CD4-positive, alpha-beta T cell treated with Interleukin-2 at 100 ng/mL for 4 hours (primary cell): ENCODE results near the gene SH2D3C.

Experiments
- DNase-seq: peaks from one replicate; pipeline ENCODE4 v3.0.0-alpha.2; 2020; ENCODE audit warnings: low spot score

Gene SH2D3C

GRCh38 chr9:127808347-127809001, 30.0 kb upstream of the SH2D3C start:
- DNase-seq: no peak

DNA sequence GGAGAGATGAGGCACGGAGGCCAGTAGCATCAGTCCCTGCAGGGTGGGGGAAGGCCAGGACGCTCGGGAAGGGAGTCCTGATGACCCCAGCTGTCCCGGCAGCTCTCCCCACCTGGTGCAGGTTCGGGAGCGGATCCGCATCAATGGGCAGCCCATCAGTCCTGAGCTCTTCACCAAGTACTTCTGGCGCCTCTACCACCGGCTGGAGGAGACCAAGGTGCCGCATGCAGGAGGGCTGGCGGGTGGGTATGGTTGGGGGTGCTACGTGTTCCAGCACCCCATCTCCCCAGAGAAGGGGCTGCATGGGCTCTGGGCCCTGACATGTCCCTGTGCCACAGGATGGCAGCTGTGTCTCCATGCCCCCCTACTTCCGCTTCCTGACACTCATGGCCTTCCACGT, 28.4 kb upstream of the SH2D3C start:
- DNase-seq: no peak

GRCh38 chr9:127805620-127806019, 27.2 kb upstream of the SH2D3C start:
- DNase-seq: peak; percentile 39

GRCh38 chr9:127803507-127804352, 25.3 kb upstream of the SH2D3C start:
- no peak for DNase-seq

GRCh38 chr9:127802576-127803443, 24.3 kb upstream of the SH2D3C start, which contains the start of gene FPGS:
TSS of gene FPGS (plus strand) at chr9:127802882. CDS start at chr9:127802925, 43 bp downstream.
- DNase-seq: peak; percentile 81

DNA sequence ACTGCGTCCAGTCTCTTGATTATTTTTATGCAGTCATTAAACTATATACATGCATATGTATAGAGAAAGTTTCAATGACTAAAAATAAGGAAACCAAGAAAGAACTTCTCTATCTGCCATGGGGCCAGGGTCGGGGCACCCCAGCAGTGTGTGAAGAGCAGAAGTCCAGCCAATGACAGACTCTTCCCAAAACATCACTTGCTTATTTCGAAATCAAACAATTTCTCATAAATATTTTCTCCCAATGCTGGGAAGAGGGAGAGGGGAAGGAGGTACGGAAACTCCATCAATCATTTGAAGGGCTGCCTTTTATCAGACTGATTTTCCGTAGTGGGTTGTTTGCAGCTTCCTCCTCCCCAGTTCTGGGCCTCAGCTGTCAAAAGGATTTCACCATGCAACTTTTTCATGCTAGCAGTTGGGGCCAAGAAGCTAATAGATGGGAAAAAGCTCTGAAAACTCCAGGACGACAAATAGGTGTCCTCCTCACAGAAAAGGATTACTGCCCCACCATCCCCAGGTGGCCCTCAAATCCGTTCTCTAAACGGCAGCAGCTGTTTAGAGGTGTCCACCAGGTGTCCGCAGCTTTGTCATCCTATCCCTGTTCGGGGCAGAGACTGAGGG, 23.6 kb upstream of the SH2D3C start:
- no peak for DNase-seq

DNA sequence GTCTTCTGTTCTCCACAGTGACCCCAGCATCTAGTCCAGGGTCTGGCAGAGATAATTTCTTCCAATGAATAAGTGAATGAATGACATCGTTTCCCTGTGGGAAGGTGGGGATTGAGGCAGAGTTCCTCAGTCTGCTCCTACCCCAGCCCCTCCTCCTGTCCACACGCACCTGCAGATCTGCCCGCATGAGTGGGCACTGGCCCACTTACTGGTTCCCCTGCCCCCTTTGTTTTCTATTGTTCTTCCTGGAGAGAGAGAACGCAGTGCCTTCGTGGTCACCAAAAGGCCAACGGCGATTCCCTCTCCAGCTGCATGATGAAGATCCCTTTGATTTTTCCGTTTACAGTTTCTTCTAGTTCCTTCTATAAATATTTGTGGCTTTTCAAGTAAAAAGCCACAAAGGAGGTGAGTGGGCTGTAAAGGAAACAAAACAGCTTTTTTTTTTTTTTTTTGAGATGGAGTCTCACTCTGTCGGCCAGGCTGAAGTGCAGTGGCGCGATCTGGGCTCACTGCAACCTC, 18.4 kb upstream of the SH2D3C start:
- no peak for DNase-seq

DNA sequence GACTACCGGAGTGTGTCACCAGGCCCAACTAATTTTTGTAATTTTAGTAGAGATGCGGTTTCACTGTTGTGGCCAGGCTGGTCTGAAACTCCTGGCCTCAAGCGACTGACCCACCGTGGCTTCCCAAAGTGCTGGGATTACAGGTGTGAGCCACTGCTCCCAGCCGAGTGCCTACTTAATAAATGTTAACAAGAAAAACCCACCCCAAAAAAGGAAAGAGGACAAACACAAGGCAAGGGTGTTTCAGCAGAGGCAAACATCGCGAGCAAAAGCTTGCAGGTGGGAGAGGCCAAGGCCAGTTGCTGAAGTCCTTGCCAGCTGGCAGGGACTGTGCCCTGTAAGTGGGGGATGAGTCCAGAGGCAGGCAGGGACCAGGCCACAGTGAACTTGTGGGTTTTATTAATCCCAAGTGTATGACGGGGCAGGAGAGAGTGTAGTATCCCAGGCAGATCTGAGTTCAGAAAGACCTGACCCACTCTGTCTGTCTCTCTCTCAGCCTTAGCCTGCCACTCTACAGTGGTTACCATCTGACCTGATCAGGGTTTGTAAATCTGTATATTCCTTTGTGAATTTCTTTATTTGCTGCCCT, 17.9 kb upstream of the SH2D3C start:
- DNase-seq: no peak

DNA sequence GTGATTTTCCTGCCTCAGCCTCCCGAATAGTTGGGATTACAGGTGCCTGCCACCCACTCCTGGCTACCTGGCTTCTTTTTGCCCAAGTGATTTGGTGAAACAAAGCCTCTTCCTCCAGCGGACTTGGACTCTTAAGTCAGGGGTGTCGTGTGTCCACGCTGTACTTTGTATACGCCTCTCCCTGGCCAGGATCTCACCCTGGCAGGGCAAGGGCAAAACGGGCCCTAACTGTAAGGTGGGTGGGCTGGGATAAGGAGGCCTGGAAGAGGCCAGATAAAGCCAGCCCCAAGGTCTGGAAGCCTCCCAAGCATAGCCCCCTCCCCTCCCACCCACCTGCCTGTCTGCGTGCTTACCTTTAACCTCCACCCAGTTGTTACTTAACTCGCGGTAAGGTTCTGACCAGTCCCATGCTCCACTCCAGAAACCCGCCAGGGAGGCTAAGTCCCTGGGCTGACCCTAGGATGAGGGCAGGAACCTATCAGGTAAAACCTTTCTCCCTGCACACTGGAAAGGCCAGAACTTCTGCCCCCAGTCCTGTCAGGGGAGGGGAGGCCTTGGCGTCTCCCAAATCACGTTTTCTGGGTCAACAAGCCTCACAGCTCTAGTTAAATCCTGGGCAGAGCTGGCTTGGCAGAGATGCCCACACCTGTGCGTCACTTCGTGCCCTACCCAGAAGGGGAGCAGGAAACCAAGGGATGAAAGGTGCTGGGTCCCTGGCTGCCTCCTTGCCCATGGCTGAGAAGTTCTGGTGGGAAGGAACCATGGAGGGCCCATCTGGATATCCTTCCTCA, 15.7 kb upstream of the SH2D3C start:
- no peak for DNase-seq

- no peak for DNase-seq
These were observed 14.7 kb upstream of the SH2D3C start for GRCh38 chr9:127793093-127793708.

GRCh38 chr9:127792417-127793031, 14.1 kb upstream of the SH2D3C start:
- DNase-seq: no peak

GRCh38 chr9:127791085-127791484, 12.6 kb upstream of the SH2D3C start:
- no peak for DNase-seq

DNA sequence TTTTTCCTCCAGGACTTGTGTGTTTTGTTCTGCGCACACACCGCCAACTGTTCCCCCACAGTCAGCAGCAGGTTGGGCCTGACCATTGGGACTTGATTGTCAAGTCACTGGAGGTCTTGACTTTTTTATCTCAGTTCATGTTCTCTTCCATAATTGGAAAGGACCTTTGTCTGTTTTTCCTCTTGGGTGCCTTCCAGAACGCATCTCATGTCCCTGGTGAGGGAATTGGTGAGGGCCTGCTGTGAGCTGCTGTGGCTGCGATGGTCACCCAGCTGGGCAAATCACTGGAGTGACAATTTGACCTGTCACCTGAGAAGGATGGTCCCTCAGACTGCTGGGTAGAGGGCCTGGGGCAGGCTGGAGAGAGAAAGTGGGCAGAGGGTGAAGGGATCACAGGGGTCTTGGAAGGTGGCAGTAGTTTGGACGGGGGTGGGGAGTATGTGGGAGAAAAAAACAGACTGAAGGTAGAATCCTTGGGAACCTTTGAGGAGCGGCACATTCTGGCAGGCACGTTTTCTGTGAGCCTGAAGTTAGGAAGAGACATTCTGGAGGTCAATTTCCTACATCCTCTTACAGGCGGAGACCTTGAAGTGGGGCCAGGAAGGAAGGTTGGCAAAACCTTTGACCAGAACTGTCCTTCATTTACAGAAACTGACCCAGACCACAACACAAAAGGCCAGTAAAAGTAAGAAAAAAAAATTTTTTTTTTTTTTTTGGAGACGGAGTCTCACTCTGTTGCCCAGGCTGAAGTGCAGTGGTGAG, 11.8 kb upstream of the SH2D3C start:
- DNase-seq: no peak

GRCh38 chr9:127789179-127789578, 10.7 kb upstream of the SH2D3C start:
- no peak for DNase-seq

GRCh38 chr9:127788337-127789011, 10.0 kb upstream of the SH2D3C start:
- no peak for DNase-seq

DNA sequence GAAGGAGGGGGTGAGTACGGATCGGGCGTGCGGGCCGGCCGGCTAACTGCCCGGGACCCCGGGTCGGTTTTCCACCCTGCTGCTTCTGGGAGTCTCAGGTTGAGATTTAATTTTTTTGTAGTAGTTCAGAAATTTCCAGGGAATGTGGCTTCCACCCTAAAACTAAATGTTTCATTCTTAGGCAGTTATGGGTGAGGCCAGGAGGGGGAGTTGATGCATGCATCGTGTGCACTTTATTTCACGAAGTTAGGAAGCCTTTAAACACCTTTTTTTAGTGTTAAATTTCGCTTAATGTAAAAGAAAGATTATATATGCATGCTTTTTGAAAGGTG, 8.3 kb upstream of the SH2D3C start:
- no peak for DNase-seq

GRCh38 chr9:127785933-127786772, 7.7 kb upstream of the SH2D3C start, which contains the start of gene CDK9:
TSS of gene CDK9 (plus strand) at chr9:127786034. CDS start at chr9:127786149, 115 bp downstream.
- peak; percentile 93 for DNase-seq
